VCaP (cell line): ENCODE results near the gene TAP1.

ENCODE experiments used
- H3K27ac ChIP-seq: fragments of 450-650 bp; 2 replicates; pipeline ENCODE4 v1.5.1; 2017
- CTCF ChIP-seq: fragments of 450-650 bp; conservative IDR thresholded peaks from 2 replicates; pipeline ENCODE4 v1.5.1; 2017; ENCODE audit warnings: mild to moderate bottlenecking, moderate library complexity

TAP1 gene

GRCh38 chr6:32829495-32829894 lies 24.0 kb downstream of the TAP1 start:
- H3K27ac ChIP-seq: no peak overlapping the region
- TF ChIP-seq CTCF: no peak

DNA sequence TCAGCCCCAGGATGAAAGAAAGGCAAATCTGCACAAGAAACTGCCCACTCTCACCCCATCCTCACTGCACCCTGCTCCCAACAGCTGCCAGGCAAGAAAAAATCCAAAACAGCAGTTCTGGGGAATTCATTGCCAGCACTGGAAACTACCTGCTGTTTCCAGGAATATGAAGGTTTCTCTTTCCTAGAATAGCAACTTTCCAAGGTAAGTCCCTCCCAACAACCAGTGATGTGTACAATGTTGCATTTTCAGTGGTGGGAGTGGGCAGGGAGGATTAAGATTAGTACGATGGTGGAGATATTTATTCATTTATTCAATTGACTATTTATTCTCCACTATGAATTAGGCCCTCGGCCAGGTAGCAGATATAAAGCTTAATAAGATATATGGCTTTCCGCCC lies 26.5 kb downstream of the TAP1 start:
- no peak overlapping the region for H3K27ac ChIP-seq
- no peak for TF ChIP-seq CTCF

- H3K27ac ChIP-seq: no peak overlapping the region
- peak; percentile 56 for TF ChIP-seq CTCF
Observed at GRCh38 chr6:32825966-32826365, 27.5 kb downstream of the TAP1 start.

- TF ChIP-seq CTCF: no peak
- no peak overlapping the region for H3K27ac ChIP-seq
Observed at GRCh38 chr6:32819729-32820128, 33.8 kb downstream of the TAP1 start.

DNA sequence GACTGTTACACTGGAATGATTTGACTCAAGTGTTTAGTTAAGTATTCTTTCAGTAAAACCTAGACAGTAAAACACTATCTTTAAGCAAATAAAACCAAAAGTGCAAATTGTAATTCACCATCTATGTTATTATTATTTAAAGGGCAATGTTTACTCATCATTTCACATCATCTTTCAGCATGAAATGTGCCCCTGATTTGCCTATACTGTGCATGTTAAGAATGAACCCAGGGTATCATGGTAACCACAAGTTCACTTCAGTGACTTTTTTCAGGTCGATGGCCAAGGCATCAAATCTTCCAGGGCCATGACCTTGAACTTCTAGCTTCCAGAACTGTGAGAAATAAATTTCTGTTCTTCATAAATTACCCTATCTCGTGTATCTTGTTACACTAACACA lies 34.6 kb downstream of the TAP1 start:
- TF ChIP-seq CTCF: no peak
- H3K27ac ChIP-seq: no peak overlapping the region

- TF ChIP-seq CTCF: no peak
- H3K27ac ChIP-seq: no peak within 1 kb of the TSS
Observed at GRCh38 chr6:32816746-32817204, 36.7 kb downstream of the TAP1 start, which contains the start of gene HLA-DOB. HLA-DOB (minus strand) TSS chr6:32817002; CDS start chr6:32816951, 51 bp downstream.

DNA sequence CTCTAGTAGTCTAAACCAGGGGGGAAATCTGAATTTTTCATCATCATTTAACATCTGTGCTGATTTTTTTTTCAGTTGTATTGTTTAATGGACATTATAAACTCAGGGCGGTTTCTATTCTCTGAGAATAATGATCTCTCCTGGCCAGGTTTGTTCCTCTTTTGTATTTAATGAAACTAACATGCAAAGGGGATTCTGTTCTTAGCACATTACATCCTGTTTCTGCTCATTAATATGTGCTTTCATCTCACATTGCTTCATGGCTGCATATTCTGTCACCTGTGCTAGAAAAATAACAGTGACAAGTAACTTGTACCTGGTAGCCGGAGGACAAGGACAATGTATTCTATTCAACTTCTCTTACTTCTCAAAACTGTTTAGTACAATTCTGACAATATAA lies 37.5 kb downstream of the TAP1 start:
- H3K27ac ChIP-seq: no peak overlapping the region

More for the DNA sequence above, 37.5 kb downstream of the TAP1 start:
- TF ChIP-seq CTCF: no peak
